Prostate gland (tissue), 2 donors: ENCODE results near the gene GPR158. TPM values are rescaled to one million over a fixed set of nuclear protein-coding genes. Genes with fewer than 3 reads are reported as not detected.

Experiments
- DNase-seq: peaks from one replicate; pipeline ENCODE4 v3.0.0-alpha.2; 2019; ENCODE audit warnings: low spot score
- H3K27ac ChIP-seq, 2 donors: fragments of 200-600 bp; sonication (generic); 2 replicates each; pipeline ENCODE4 v1.5.1; 2017 to 2019
- H3K27me3 ChIP-seq: fragments of 200-600 bp; sonication (generic); replicated peaks from 2 replicates; pipeline ENCODE4 v1.5.1; 2019; ENCODE audit not compliant: insufficient read depth
- H3K36me3 ChIP-seq, 2 donors: fragments of 200-600 bp; sonication (generic); 1 replicate in 1 of 2; 2 replicates in 1 of 2; pipeline versions ENCODE4 v1.5.1 to v1.8.1; 2017 to 2019
- H3K4me1 ChIP-seq: fragments of 200-600 bp; sonication (generic); replicated peaks from 2 replicates; pipeline ENCODE4 v1.5.1; 2019
- H3K4me3 ChIP-seq, 2 donors: fragments of 200-600 bp; sonication (generic); 2 replicates each; pipeline ENCODE4 v1.5.1; 2017 to 2019
- H3K9me3 ChIP-seq: fragments of 200-600 bp; sonication (generic); 2 replicates; pipeline ENCODE4 v1.5.1; 2017
- POLR2A ChIP-seq: fragments of 450-650 bp; IDR thresholded peaks from one replicate; pipeline ENCODE4 v1.6.1; 2016; ENCODE audit warnings: antibody characterized with exemption, mild to moderate bottlenecking
- POLR2AphosphoS5 ChIP-seq: sonication (generic); formaldehyde crosslinking; IDR thresholded peaks from one replicate; pipeline ENCODE4 v1.6.1; 2017; ENCODE audit warnings: antibody characterized with exemption
- WGBS: methylation state at CpG from one replicate; pipeline ENCODE4 v1.1.5; 2018; 5-methylcytosine and 5-hydroxymethylcytosine counted together
- intact Hi-C: fragments of 100-400 bp; cut with DNase I; formaldehyde crosslinking; loops from one replicate; pipeline ENCODE4 v1.14.2; 2022
- total RNA-seq, 2 donors: library from RNA; depleted of rRNA; stranded (reverse); fragments of >200 nt; gene quantifications; one replicate each; pipeline ENCODE4 v1.1.0, GENCODE V29; 2016
- TF ChIP-seq, protein P1 (sequence below), 4 experiments: fragments of 200-600 bp in 2 of 4; fragments of 450-650 bp in 2 of 4; sonication (generic) in 2 of 4; IDR thresholded peaks; 1 replicate in 3 of 4; 2 replicates in 1 of 4; pipeline ENCODE4 v1.5.1; 2016 to 2019; ENCODE audit warnings: antibody characterized with exemption in 4 of 4, mild to moderate bottlenecking in 2 of 4, moderate library complexity in 2 of 4

GPR158 gene
- total RNA-seq, 2 donors from 2014 or later, result 0.36 to 1.5 TPM

DNA sequence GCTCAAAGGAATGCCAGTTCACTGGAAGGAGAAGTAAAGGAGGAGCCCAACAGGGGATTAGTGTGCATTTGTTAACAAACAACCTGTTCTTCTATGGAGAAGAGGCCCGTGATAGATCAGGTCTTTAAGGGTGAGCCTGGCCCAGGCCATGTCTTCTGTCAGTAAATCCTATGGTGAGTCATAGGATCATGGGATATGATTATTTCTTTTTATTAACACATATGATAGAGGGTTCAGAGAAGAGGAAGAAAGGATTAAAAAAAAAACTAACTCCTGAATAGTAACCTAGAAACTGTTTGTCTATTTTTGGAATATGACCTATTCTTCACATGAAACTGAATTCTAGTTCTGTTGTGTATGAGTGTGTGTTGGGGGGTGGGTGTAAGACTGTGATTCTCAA is 70.4 kb downstream of the GPR158 start:
- no peaks in the 10 kb centered on the region for H3K9me3 ChIP-seq
- no peaks in the 10 kb centered on the region for H3K36me3 ChIP-seq
- intact Hi-C loops, result no loop called here
- H3K4me1 ChIP-seq, result no peaks in the 10 kb centered on the region
- H3K27me3 ChIP-seq, result no peaks in the 10 kb centered on the region
- TF ChIP-seq POLR2A (no peak), POLR2AphosphoS5 (no peak)
- TF ChIP-seq, protein P1, sequence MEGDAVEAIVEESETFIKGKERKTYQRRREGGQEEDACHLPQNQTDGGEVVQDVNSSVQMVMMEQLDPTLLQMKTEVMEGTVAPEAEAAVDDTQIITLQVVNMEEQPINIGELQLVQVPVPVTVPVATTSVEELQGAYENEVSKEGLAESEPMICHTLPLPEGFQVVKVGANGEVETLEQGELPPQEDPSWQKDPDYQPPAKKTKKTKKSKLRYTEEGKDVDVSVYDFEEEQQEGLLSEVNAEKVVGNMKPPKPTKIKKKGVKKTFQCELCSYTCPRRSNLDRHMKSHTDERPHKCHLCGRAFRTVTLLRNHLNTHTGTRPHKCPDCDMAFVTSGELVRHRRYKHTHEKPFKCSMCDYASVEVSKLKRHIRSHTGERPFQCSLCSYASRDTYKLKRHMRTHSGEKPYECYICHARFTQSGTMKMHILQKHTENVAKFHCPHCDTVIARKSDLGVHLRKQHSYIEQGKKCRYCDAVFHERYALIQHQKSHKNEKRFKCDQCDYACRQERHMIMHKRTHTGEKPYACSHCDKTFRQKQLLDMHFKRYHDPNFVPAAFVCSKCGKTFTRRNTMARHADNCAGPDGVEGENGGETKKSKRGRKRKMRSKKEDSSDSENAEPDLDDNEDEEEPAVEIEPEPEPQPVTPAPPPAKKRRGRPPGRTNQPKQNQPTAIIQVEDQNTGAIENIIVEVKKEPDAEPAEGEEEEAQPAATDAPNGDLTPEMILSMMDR (IDR thresholded peaks at IDR 0.05), result no peak
- no peak for DNase-seq
- H3K4me3 ChIP-seq, result no peak overlapping the region
- WGBS, result 61% methylated on average over 1 of the region's 1 CpG
- H3K27ac ChIP-seq, result no peak overlapping the region

DNA sequence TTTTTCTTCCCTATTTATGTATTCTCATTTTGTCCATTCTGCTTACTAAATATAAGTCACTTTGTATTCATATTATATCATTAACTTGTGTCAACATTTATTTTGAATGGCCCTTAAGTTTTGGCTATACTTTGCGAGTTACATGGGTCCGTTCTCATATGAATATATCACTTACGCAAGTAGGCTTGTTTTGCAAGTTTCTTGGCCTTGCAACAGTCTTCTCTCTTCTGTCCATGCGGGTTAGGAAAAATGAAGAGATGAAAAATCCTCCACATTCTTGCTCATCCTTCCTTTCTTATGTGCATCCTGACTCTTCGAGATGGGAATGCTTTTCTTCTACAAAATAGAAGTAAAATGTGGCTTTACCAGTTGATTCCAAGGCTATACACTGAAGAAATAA is 82.8 kb downstream of the GPR158 start:
- Histone ChIP-seq H3K9me3 (no peaks in the 10 kb centered on the region), H3K4me3 (no peak overlapping the region), H3K27ac (no peak overlapping the region), H3K36me3 (no peaks in the 10 kb centered on the region), H3K27me3 (no peaks in the 10 kb centered on the region), H3K4me1 (no peaks in the 10 kb centered on the region)
- DNase-seq, result no peak
- WGBS, result 88% methylated on average over 5 of the region's 5 CpGs
- TF ChIP-seq, protein P1 (IDR thresholded peaks at IDR 0.05), result no peak
- no peak for TF ChIP-seq POLR2A
- TF ChIP-seq POLR2AphosphoS5, result no peak
- intact Hi-C loops, result no loop called here

DNA sequence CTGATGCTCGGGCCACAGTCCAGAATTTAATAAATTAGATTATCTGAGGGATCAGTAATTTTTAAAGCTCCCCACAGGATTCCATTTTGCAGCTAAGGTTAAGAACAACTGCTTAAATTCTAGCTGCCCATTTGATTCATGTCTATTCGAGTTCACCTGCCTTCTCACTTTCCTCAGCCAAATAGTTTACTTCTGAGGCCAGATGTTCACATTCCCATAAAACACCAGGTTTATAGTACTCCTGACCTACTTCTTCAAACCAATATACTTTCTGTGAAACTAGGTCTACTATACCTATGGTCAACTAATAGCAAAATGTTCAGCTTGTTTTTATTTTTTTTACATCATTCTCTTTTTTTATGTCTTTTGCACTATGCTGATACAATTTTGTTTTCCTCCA is 86.3 kb downstream of the GPR158 start:
- Histone ChIP-seq H3K27ac (no peak overlapping the region), H3K4me1 (no peaks in the 10 kb centered on the region), H3K36me3 (no peaks in the 10 kb centered on the region), H3K4me3 (no peak overlapping the region), H3K27me3 (no peaks in the 10 kb centered on the region), H3K9me3 (no peaks in the 10 kb centered on the region)
- TF ChIP-seq, protein P1 (IDR thresholded peaks at IDR 0.05), result no peak
- TF ChIP-seq POLR2A (no peak), POLR2AphosphoS5 (no peak)
- 27% methylated on average over 2 of the region's 2 CpGs for WGBS
- intact Hi-C loops, result no loop called here
- DNase-seq, result no peak

DNA sequence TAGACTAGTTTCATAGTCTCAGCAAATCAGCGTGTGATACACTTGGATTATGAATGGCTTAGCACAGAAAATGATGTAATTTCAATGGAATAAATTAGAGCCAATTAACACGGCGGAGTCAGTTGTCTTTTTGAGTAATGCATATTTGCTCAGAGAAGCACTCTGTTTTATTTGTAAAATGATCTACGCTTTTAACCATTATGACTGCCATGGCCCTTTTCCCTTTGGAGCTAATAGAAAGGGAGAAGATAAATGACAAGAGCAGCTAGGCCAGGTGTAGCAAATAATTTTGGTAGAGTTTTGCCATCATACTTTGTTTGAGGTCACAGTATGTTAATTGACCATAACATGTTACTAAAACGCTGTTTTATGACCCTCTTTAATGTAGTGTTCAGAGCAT is 86.8 kb downstream of the GPR158 start:
- WGBS, result 31% methylated on average over 5 of the region's 5 CpGs
- no peaks in the 10 kb centered on the region for H3K27me3 ChIP-seq
- intact Hi-C loops, result no loop called here
- no peak for DNase-seq
- no peaks in the 10 kb centered on the region for H3K9me3 ChIP-seq
- no peaks in the 10 kb centered on the region for H3K4me1 ChIP-seq
- no peak overlapping the region for H3K27ac ChIP-seq
- no peak overlapping the region for H3K4me3 ChIP-seq
- TF ChIP-seq, protein P1 (IDR thresholded peaks at IDR 0.05), result no peak
- TF ChIP-seq POLR2AphosphoS5, result no peak
- TF ChIP-seq POLR2A, result no peak
- H3K36me3 ChIP-seq, result no peaks in the 10 kb centered on the region

DNA sequence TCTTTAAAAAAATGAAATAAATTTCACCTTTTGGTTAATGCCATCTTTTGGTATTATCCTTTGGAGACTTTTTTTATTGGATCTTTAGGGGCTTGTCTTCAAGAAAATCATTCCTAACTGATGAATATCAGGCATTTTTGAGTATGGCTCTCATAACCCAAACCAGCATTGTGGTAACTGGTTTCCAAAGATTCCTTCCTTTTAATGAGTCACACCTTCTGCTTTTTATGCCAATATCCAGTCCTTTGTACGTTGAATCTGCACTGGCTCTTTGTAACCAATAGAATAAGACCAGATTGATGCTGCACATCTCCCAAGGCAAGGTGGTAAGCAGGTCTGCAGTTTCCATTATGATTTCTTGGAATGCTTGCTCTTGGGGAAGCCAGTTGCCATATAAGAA is 89.1 kb downstream of the GPR158 start:
- no peak overlapping the region for H3K27ac ChIP-seq
- TF ChIP-seq, protein P1 (IDR thresholded peaks at IDR 0.05), result no peak
- TF ChIP-seq POLR2A, result no peak
- no peak for TF ChIP-seq POLR2AphosphoS5
- no peaks in the 10 kb centered on the region for H3K27me3 ChIP-seq
- H3K36me3 ChIP-seq, result no peaks in the 10 kb centered on the region
- H3K4me1 ChIP-seq, result no peaks in the 10 kb centered on the region
- no peaks in the 10 kb centered on the region for H3K9me3 ChIP-seq
- intact Hi-C loops, result no loop called here
- H3K4me3 ChIP-seq, result no peak overlapping the region
- WGBS, result 40% methylated on average over 1 of the region's 1 CpG
- DNase-seq, result no peak
